CD4-positive, alpha-beta T cell (primary cell): Measurements from ENCODE around the gene TIPARP. TPM values are rescaled to one million over a fixed set of nuclear protein-coding genes. Genes with fewer than 3 reads are reported as not detected.

Source experiments
- ATAC-seq: fragments of 200-7000 bp; cut with Tn5 transposase; one replicate; pipeline ENCODE4 v1.10.0; 2022; ENCODE audit warnings: mild to moderate bottlenecking; ENCODE audit not compliant: poor library complexity
- CTCF ChIA-PET: fragments of 350-600 bp; sonication (Branson Sonifier 250); formaldehyde crosslinking; loops from one replicate; lab custom pipeline; 2021; ENCODE audit warnings: antibody characterized with exemption, inconsistent platforms; lab: Charles Lee
- POLR2A ChIA-PET: fragments of 350-600 bp; sonication (Branson Sonifier 250); formaldehyde crosslinking; loops from one replicate; lab custom pipeline; 2021; ENCODE audit warnings: antibody characterized with exemption, inconsistent platforms; lab: Charles Lee
- DNase-seq, 14 experiments: peaks; one replicate each; pipeline ENCODE4 v3.0.0-alpha.2; 2013 to 2020; ENCODE audit warnings: mixed read lengths in 2 of 14
- H3K27ac ChIP-seq, 2 donors: one replicate each; pipeline versions ENCODE4 v1.5.1 to v1.7.0; 2013; ENCODE audit warnings: low read length in 2 of 2, low read depth in 1 of 2, mild to moderate bottlenecking in 1 of 2
- H3K27me3 ChIP-seq, 2 experiments: 1 replicate in 1 of 2; 2 replicates in 1 of 2; pipeline versions ENCODE4 v1.6.1 to v1.7.0; 2013; ENCODE audit warnings: low read length in 2 of 2, control low read depth in 1 of 2, mild to moderate bottlenecking in 1 of 2, moderate library complexity in 1 of 2; ENCODE audit not compliant: insufficient read depth in 2 of 2, control insufficient read depth in 1 of 2
- H3K36me3 ChIP-seq: one replicate; pipeline ENCODE4 v1.6.1; 2013; ENCODE audit warnings: low read length, control low read depth; ENCODE audit not compliant: insufficient read depth
- H3K4me1 ChIP-seq: one replicate; pipeline ENCODE4 v1.6.1; 2013; ENCODE audit warnings: low read length, control low read depth; ENCODE audit not compliant: insufficient read depth
- H3K4me3 ChIP-seq: one replicate; pipeline ENCODE4 v1.5.1; 2013; ENCODE audit warnings: mild to moderate bottlenecking, low read length, moderate library complexity
- H3K9me3 ChIP-seq, 2 experiments: 1 replicate in 1 of 2; 2 replicates in 1 of 2; pipeline versions ENCODE4 v1.6.1 to v1.7.0; 2013; ENCODE audit warnings: low read length in 2 of 2, mild to moderate bottlenecking in 2 of 2, control low read depth in 1 of 2, moderate library complexity in 1 of 2; ENCODE audit not compliant: control insufficient read depth in 1 of 2, insufficient read depth in 1 of 2
- H3K27ac Mint-ChIP-seq: one replicate; pipeline ENCODE4 v1.8.0; 2020; ENCODE audit warnings: mixed read lengths
- H3K27me3 Mint-ChIP-seq: one replicate; pipeline ENCODE4 v1.8.0; 2021; ENCODE audit warnings: mixed read lengths
- H3K36me3 Mint-ChIP-seq: one replicate; pipeline ENCODE4 v1.8.0; 2021; ENCODE audit warnings: low read depth, mixed read lengths
- H3K4me1 Mint-ChIP-seq: one replicate; pipeline ENCODE4 v1.8.0; 2021; ENCODE audit warnings: low read depth, mixed read lengths
- H3K4me3 Mint-ChIP-seq: one replicate; pipeline ENCODE4 v1.8.0; 2020; ENCODE audit warnings: mild to moderate bottlenecking, mixed read lengths
- H3K9me3 Mint-ChIP-seq: one replicate; pipeline ENCODE4 v1.8.0; 2020; ENCODE audit warnings: mixed read lengths
- CTCF ChIP-seq: fragments of 200-600 bp; IDR thresholded peaks from one replicate; pipeline ENCODE4 v1.8.0; 2022; ENCODE audit warnings: antibody characterized with exemption, mild to moderate bottlenecking
- intact Hi-C, 2 experiments: fragments of 100-400 bp; cut with DNase I in 1 of 2; cut with micrococcal nuclease in 1 of 2; formaldehyde crosslinking; loops; one replicate each; pipeline versions ENCODE4 v1.15.1 to v1.9.0; 2023 to 2025; cut with DNase I, micrococcal nuclease
- total RNA-seq, 174 experiments: library from RNA in 2 of 174; stranded (reverse) in 2 of 174; gene quantifications; one replicate each; pipeline ENCODE4 v1.2.3 and lab custom pipeline; 2021 to 2026

Gene TIPARP
- total RNA-seq, 2 experiments from 2014 or later: 158 to 166 TPM

GRCh38 chr3:156642750-156643728 is 31.4 kb upstream of the TIPARP start:
- no peak overlapping the region for H3K27ac ChIP-seq
- POLR2A ChIA-PET: interaction anchor here (1.0 to 1.8 kb wide), 4 partner anchors 30 to 88 kb away, joined by 3 to 5 read pairs (median 4); partner anchors contain the start of genes SSR3 and TIPARP

GRCh38 chr3:156643729-156644389 is 30.5 kb upstream of the TIPARP start:
- Mint-ChIP-seq H3K9me3 (no peaks in the 10 kb centered on the region), H3K4me3 (peak overlapping the region; percentile 53), H3K27me3 (peaks cover 4% of the 10 kb centered on the region), H3K27ac (peak overlapping the region; percentile 1), H3K36me3 (no peaks in the 10 kb centered on the region), H3K4me1 (peaks cover 18% of the 10 kb centered on the region)
- H3K4me3 ChIP-seq: no peak overlapping the region
- no peak for TF ChIP-seq CTCF
- no peak overlapping the region for H3K27ac ChIP-seq
- H3K36me3 ChIP-seq: no peaks in the 10 kb centered on the region
- ChIA-PET CTCF (no interaction called here), POLR2A (interaction anchor here (0.7 to 1.8 kb wide), 4 partner anchors 29 to 89 kb away, joined by 3 to 5 read pairs (median 3); partner anchors contain the start of genes SSR3 and TIPARP)
- H3K9me3 ChIP-seq: no peaks in the 10 kb centered on the region
- H3K27me3 ChIP-seq: no peaks in the 10 kb centered on the region
- peaks cover 16% of the 10 kb centered on the region for H3K4me1 ChIP-seq
- intact Hi-C loops: no loop called here
- DNase-seq: peak in 9 of 14 experiments; percentile 7 to 76 (median 27)
- ATAC-seq: peak; percentile 92

More at GRCh38 chr3:156642750-156643728, 31.4 kb upstream of the TIPARP start:
- Histone ChIP-seq H3K27me3 (no peaks in the 10 kb centered on the region), H3K4me1 (peaks cover 16% of the 10 kb centered on the region), H3K9me3 (no peaks in the 10 kb centered on the region), H3K36me3 (no peaks in the 10 kb centered on the region), H3K4me3 (no peak overlapping the region)
- DNase-seq (peak in 3 of 14 experiments; percentile 10 to 29 (median 11)), ATAC-seq (peak; percentile 27)
- no peak for TF ChIP-seq CTCF
- Mint-ChIP-seq H3K36me3 (no peaks in the 10 kb centered on the region), H3K27ac (peak overlapping the region; percentile 1), H3K4me1 (peaks cover 18% of the 10 kb centered on the region), H3K4me3 (peak overlapping the region; percentile 53), H3K9me3 (no peaks in the 10 kb centered on the region), H3K27me3 (peaks cover 4% of the 10 kb centered on the region)
- CTCF ChIA-PET: no interaction called here
- intact Hi-C loops: no loop called here

DNA sequence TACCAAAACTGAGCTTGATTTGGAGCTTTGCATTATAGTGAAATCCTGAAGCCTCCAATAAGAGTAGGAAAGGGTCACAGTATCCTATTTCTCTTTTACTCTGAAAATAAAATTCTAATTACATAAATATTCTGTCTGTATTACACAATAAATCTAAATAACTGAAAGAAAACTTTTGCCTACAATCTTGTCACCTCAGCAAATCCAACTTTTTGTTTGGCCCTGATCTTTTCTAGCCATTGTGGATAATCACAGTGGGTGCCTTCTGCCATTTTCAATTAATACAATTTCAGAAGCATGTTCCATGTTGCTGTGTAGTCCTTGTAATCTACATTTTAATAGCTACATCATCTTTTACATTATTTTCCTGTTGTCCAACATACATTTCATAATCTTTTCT is 29.4 kb upstream of the TIPARP start:
- no peak overlapping the region for H3K27ac Mint-ChIP-seq
- no peaks in the 10 kb centered on the region for H3K27me3 ChIP-seq
- peaks cover 18% of the 10 kb centered on the region for H3K4me1 Mint-ChIP-seq
- ChIA-PET CTCF (interaction anchor here (1.2 kb wide), 1 partner anchor 492 kb away, joined by 3 read pairs; no protein-coding TSS in a partner anchor), POLR2A (interaction anchor here (1.0 kb wide), 1 partner anchor 29 kb away, joined by 3 read pairs; no protein-coding TSS in a partner anchor)
- no peak overlapping the region for H3K4me3 Mint-ChIP-seq
- no peak overlapping the region for H3K27ac ChIP-seq
- ATAC-seq (no peak), DNase-seq (no peak)
- no peaks in the 10 kb centered on the region for H3K36me3 Mint-ChIP-seq
- no peaks in the 10 kb centered on the region for H3K9me3 Mint-ChIP-seq
- no peak for TF ChIP-seq CTCF
- intact Hi-C loops: no loop called here
- H3K27me3 Mint-ChIP-seq: peaks cover 4% of the 10 kb centered on the region
- H3K9me3 ChIP-seq: no peaks in the 10 kb centered on the region
- peaks cover 16% of the 10 kb centered on the region for H3K4me1 ChIP-seq
- no peaks in the 10 kb centered on the region for H3K36me3 ChIP-seq
- H3K4me3 ChIP-seq: no peak overlapping the region
